NOMO-1 treated with DMSO at 0.1 percent for 48 hours (cell line): ENCODE data around the gene IFI27L2.

Experiments
- DNase-seq: peaks from one replicate; lab custom pipeline; 2025; ENCODE audit not compliant: unreplicated experiment; lab: John Stamatoyannopoulos, UW

Gene IFI27L2

GRCh38 chr14:94124582-94125377, 4.6 kb downstream of the IFI27L2 start:
- DNase-seq = no peak

GRCh38 chr14:94123868-94124267, 5.5 kb downstream of the IFI27L2 start:
- DNase-seq = no peak

DNA sequence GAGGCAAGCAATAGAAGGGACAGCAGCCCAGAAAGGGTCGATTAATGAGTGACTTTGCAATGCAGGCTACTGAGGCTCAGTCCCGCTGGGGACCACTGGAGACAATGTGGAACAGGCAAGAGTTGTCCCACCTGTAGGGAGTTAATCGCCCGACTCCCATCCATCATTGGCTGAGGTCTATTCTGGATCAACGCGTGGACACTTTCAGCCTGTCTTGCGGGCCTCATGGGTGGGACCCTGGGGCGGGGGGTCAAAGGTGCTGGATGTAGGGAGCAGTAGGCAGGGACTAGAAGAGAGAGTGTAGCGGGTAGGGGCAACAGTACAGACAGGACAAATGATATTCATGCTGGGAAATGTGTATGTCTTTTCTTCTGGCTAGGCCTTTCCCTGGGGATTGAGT, 6.1 kb downstream of the IFI27L2 start:
- DNase-seq = no peak

DNA sequence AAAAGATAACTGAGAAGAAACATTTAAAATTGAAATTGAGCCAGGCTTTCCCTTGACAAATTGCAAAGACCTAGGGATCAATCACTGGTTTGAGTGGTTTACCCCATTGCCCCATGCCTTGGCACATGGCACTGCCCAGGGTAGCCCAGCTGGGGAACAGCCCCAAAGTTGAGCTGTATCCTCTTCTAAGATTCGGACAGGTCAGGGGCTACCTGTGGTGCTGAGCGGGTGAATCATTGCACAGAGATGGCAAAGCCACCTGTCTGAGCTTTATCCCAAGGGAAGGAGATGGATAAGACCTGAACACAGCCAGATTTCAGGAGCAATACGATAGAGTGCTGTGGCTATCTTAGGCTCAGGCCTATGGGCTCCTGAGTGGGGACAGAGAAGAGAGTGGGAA, 7.0 kb downstream of the IFI27L2 start:
- DNase-seq = no peak

DNA sequence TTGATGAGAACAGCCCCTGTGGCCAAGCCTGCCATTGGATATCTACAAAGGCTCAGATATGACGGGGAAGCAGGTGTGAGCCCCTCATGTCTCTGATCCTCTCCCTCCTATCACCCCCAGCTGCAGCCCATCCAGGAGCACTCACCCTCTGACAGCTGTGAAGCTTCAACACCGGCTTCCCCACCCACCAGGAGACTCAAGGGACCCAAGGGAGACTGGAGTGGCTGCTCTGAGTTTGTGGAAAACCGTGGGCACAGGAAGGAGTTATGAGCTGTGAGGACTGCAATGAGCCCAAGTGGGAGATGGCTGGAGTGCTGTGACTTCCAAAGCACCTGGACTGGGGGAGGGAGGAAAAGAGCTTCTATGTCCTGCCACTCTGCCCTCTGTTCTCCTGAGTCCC, 7.9 kb downstream of the IFI27L2 start:
- DNase-seq = no peak

- DNase-seq = no peak
These were observed 8.6 kb downstream of the IFI27L2 start for GRCh38 chr14:94120667-94121340.

DNA sequence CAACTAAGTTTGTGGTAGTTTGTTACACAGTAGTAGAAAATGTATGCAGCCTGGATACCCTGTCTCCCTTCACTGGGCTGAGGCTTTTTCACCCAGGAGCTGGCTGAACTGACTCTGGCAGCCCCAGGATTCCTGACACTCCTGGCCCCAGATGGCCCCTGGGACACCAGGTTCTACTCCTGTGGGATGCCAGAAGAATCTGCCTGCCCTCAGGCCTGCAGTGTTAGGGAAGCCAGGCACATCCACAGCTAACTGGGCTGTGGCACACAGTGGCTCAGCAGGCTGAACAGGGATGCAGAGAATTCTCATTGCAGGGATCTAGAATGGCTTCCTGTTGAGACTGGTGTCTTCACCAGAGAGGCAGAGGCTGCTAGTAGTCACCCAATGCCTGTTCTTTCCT, 10.3 kb downstream of the IFI27L2 start:
- DNase-seq = no peak

DNA sequence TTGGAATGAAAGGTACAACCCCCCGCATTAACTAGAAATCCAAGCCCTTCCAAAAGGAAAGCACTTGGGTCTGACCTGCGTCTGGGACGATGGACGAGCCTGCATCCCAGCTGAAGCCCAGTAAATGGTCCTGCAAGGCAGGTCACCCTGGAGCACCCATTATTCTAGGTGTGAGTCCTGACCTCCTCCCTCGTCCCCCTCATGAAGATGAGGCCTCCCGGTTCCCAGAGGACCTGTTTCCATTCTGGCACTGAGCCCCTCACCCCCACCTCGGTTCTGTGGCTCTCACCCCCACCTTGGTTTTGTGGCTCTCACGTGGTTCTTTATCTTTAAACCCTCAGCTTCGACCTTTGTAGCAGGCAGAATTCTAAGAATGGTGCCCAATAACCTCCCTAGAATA, 11.5 kb downstream of the IFI27L2 start:
- no peak for DNase-seq

GRCh38 chr14:94116701-94117100, 12.7 kb downstream of the IFI27L2 start:
- no peak for DNase-seq

DNA sequence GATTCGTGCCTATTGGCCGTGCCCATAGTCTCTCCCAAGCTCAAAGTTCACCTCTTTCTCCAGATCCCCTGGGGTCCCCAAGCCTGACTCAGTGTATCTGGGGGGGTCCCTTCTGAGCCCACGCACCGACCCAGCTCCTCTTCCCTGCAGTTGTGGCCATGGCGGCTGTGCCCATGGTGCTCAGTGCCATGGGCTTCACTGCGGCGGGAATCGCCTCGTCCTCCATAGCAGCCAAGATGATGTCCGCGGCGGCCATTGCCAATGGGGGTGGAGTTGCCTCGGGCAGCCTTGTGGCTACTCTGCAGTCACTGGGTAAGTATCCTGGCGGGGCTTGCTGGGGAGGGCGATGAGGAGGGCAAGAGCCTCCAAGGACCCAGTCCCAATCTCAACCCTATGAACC, 13.8 kb downstream of the IFI27L2 start:
- DNase-seq = no peak

DNA sequence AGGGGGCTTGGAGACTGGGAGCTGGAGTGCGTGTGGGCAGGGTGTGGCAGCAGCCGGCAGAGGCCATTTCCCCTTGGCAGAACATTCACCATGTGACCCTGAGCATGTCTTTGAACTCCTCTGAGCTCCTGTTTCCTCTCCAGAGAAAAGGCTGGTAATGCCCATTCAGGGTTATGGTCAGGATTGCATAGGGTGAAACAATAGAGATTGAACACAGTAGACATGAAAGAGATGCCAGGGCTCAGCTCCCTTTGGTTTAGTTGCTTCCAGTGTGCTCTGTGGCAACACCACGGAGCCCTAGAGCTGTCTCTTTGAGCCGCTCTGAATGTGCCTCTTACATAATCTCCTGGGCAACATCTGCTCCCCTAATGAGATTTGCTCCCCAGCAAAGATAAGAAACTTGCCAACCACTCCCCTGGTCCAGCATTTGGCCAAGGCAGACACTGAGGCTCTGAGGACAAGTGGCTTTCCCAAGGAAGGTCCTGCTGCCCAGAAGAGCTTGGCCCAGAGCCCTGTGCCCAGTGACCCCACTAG, 14.3 kb downstream of the IFI27L2 start:
- no peak for DNase-seq

GRCh38 chr14:94114589-94115057, 14.8 kb downstream of the IFI27L2 start:
- no peak for DNase-seq

GRCh38 chr14:94113908-94114588, 15.4 kb downstream of the IFI27L2 start:
- no peak for DNase-seq

GRCh38 chr14:94113490-94113889, 15.9 kb downstream of the IFI27L2 start:
- DNase-seq = no peak

DNA sequence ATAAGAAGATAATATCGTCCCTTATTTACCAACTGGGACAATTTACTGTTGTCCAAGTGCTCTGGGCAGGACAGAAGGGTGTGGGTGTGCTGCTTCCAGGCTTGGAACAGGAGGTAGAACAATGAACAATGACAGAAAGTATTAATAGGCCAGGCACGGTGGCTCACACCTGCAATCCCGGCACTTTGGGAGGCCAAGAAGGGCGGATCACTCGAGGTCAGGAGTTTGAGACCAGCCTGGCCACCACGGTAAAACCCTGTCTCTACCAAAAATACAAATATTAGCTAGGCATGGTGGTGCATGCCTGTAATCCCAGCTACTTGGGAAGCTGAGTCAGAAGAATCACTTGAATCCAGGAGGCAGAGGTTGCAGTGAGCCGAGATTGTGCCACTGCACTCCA, 16.3 kb downstream of the IFI27L2 start:
- no peak for DNase-seq

DNA sequence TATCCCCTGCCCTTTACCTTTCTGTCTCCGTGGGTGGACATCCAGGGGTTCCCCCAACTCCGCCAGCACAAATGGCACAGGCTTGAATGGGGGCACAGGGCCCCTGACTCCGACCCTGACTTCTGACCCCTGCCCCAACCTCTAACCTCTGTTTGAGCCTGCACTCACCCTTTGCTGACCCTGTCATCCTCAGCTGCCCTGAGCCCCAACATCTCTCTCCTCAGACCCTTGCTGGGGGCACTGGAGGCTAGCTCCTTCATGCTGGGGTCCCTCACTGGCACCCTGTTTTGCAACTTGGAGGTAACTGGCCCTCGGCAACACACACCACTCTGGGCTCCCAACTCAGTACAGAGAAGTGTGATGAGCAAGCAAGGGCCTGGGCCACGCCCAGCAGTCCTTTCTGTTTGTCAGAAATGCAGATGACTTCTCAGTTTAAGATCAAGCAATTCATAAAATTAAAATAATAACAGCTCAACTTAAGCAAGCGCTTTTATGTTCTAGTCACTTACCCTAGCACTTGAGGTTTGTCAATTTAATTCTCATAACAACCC, 16.8 kb downstream of the IFI27L2 start:
- no peak for DNase-seq

DNA sequence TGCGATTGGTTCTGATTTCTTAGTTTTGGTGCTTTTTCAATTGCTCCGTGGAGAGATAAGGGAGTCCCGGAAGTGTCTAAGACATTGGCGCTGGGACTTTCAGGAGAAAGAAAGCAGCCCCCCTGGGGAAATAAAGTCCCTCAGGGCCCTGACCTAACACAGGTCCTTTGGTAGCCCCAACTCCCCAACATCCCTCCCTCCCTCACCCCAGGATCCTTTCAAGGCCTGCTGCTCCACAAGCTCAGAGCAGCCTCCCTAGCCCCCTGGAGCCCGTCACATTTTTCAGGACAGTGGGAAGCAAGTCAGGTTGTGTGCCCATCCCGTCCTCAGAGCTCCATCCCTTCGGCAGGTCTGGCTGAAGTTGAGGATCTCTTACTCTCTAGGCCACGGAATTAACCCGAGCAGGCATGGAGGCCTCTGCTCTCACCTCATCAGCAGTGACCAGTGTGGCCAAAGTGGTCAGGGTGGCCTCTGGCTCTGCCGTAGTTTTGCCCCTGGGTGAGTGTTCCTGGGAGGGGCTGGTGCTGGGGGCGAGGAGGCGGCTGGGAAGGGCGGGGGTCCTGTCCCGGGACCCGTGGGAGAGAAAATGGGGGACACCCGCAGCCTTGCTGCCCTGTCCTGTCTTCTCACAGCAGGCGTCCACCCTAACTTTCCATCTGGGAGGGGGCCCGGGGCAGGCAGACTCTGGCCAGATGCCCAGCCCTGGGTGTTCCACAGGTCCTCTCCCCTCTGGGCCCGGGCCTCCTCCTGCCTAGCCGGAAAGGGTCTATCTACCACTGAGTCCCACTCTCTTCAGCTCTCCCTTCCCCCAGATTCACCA, 17.9 kb downstream of the IFI27L2 start:
- no peak for DNase-seq

GRCh38 chr14:94110552-94111181, 18.7 kb downstream of the IFI27L2 start, which contains the start of gene IFI27:
Gene IFI27 (plus strand): TSS chr14:94110736.
- no peak for DNase-seq

DNA sequence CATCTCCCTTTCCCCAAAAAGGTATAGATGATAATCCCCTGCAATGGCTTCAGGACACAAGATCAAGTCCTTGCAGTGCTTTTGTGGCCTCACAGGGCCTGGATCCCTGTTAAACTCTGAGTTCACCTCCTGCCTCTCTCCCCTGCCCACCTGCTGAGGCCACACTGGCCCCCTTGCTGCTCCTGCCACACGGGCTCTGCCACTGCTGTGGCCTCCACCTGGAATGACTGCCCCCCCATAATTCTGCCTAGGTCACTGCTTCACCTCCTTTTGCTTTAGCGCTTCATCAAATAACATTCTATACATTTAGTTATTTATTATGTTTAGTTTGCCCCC, 19.5 kb downstream of the IFI27L2 start:
- DNase-seq = no peak

DNA sequence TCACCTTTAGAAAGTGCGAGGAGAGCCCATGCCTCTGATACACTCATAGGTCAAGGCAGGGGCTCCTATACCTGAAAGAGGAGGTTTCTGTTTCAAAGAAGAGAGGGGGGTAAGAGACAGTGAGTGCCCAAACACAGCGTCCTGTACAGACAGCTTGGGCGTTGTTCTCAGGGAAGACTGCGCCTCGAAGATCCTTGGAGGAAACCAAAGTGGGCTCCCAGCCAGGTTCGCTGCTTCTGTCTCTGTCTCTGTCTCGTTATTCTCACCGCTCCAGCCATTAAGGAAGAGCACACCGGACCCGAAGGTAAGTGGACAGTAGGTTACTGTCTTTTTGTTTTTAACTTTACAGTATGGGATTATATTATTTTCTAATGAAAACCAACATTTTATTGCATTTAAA, 24.7 kb downstream of the IFI27L2 start:
- DNase-seq = no peak
